NCI-H2171 treated with DMSO at 0.1 percent for 48 hours (cell line): ENCODE results near the gene TSPAN4.

ENCODE experiments used
- DNase-seq: peaks from one replicate; lab custom pipeline; 2025; lab: John Stamatoyannopoulos, UW

TSPAN4 gene

DNA sequence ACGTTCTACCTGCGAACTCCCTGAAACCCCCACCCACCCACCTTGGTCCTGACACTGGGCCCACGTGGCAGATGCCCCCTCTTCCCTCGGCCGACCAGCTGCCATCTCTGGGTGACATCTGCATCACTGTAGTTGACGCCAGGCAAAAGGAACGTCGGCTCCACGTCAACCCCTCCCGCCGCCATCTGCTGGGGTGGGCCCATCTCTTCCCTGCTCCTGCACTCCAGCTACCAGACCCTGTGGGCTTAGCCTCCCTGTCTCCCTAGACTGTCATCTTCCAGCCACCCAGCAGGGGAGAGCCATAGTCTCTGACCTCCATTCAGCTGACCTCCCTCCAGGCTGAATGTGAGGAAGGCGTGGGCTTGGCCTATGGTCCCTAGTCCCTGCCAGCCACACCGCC, 46.6 kb downstream of the TSPAN4 start:
- peak; percentile 76 for DNase-seq

DNA sequence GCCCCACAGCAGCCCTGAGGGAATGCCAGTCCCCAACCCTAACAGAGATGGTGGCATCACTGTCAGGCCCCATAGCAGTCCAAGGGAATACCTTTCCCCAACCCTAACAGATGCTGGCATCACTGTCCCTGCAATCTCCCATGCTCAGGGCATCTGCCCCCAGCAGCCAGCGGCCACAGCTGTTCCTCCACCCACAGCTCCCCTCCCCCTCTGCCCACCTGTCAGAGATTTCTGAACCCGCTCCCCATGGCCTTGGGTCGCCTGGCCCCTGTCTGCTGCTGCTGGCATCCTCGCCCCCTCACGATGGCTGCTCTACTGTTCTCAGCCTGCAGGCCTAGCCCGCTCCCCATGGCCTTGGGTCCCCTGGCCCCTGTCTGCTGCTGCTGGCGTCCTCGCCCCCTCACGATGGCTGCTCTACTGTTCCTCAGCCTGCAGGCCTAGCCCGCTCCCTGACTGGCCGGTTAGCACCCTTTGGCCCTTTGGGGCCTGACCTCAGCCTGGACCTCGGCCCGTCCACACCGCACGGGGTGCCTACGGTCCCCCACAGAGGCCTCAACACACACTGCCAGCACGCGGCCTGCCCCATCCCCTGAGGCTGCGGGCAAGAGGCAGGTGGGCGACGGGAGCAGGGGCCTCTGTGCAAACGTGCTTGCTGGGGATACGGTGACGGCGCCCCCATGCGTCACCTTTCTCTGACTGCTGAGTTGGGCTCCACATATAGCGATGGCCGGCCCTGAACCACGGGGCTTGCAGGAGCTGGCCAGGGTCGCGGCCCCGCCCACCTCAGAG, 47.2 kb downstream of the TSPAN4 start:
- DNase-seq = peak; percentile 52

GRCh38 chr11:890794-891540, 48.3 kb downstream of the TSPAN4 start:
- peak; percentile 51 for DNase-seq

GRCh38 chr11:893008-893654, 50.5 kb downstream of the TSPAN4 start:
- no peak for DNase-seq

DNA sequence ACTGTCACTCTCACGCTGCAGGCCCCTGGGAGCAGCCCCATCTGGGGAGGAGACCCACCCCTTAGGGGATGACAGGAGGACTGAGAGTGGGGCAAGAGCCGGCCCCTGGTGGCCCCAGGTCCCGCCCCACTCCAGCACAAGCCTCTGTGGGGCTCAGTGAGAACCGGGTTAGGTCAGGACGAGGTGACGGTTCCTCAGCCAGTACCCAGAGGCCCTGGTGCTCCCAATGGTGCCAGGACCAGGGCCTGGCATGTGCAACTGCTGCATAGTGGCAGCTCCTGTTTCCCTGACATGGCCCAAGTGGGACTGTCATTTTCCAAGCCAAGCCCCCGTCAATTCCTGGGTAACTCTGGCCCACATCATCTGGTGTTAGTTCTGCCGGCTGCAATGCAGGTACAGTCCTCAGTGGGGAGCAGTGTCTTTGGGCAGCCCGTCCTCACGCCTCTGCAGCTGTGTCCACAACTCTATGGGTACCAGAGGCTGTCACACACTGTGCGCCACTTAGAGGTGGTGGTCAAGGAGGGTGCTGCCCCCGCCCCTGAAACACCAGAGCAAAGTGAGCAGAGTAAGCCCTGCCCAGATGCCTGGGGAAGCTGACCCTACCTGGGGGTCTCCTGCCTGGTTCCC, 52.0 kb downstream of the TSPAN4 start:
- DNase-seq = no peak

DNA sequence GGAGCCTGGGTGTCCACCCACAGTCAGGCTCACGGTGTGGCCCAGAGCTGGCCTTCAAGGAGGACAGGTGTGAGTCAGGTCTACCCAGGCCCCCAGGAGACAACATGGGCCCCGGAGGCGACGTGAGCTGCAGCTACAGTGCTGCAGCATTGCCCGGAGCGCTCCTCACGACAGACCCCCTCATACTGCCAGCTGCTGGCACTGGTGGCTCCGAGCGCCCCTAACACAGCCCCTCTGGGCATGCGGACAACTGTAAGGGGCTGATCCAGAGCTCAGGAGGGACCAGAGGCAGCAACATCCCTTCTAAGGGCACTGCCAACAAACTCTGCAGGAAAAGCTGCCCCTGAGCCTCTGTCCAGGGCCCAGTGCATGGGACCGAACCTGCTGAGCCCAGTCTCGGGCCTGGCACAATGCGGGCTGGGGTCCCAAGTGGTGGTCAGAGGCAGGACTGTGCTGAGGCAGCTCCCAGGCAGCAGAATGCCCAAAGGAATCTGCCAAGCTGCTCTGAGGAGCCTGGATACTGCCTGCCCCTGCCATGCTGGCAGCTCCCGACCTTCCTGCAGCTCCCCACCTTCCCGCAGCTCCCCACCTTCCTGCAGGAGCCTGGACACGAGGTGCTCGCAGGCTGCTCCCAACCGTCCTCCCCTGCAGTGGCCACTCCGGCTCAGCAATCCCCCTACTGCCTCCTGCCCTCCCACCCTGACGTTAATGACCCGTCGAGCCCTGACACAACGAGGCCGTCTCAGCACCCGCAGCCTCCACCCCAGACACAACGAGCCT, 52.9 kb downstream of the TSPAN4 start:
- DNase-seq = no peak

GRCh38 chr11:897253-898142, 54.8 kb downstream of the TSPAN4 start:
- no peak for DNase-seq

- DNase-seq = peak; percentile 8
Measured at GRCh38 chr11:898143-898511, 55.5 kb downstream of the TSPAN4 start.

DNA sequence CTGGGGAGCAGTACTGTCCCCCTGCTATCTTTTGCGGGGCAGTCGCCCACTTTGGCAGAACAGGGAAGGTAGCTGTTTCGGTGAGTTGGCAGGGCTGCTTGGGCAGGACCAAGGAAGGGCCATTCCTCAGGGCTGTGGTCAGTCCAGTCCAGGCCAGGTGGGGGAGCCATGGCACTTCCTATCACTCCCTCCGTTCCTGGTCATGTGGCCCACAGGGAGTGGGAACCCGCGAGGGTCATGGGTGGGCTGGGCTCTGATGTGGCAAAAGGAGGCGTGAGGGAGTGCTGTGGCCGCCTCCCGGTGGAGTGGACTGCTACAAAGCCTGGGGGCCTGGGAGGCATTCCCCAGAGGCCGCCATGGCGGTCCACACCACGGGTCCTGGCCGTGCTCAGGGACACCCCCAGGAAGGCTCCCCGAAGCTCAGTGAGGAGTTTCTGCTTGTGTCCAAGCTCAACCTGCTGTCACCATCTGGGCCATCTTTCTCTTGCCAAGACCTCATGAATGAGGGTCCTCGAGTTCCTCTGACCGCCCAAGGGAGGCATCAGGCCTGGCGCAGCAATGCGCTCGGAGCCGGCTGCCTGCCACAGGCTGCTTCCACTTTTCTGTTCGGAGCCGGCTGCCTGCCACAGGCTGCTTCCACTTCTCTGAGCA, 56.0 kb downstream of the TSPAN4 start:
- no peak for DNase-seq

GRCh38 chr11:899724-900123, 57.1 kb downstream of the TSPAN4 start:
- DNase-seq = no peak

- no peak for DNase-seq
Measured at GRCh38 chr11:900545-900944, 57.9 kb downstream of the TSPAN4 start.

DNA sequence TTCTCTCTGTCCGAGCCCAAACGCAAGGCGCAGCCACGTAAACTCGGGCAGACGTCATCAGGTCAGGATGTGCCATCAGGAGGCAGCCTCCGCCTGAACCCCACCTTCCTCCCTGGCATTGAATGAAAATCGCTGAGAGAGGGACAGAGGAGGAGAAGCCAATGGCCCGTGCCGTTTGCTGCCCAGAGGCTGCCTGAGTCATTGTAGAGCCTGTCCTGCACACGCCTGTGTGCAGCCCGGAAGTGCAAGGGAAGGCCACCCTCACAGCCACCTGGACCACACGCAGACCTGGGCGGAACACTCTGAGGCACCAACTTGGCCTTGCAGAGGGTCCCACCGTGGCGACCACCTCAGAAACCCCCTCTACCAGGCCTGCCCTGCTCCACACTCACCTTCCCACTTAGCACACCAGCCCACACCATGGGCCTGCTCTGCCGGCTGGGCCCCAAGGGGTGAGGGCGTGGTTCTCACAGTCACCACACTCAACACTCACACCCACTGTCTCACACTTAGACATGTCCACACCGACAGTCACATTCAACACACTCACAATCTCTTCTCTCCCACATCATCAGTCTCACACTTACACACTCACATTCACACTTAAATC, 58.9 kb downstream of the TSPAN4 start:
- no peak for DNase-seq

DNA sequence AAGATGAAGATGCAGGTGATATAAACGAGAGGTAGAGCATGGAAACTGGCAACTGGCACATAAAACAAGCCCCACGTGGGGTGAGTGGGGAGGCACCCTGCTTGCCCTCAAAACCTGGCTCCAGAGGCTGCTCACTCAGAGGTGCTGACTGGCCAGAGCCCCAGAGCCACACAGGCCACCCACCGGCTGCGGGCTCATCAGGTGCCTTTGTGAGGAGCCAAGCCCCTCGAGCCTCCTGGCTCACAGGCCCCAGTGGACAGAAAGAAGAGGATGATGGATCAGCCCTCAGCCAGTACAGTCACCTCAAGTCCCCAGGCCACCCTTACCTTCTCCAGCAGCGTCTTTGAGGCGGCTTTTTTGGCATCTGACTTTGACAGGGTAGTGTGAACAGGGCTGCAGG, 61.7 kb downstream of the TSPAN4 start:
- DNase-seq = no peak

DNA sequence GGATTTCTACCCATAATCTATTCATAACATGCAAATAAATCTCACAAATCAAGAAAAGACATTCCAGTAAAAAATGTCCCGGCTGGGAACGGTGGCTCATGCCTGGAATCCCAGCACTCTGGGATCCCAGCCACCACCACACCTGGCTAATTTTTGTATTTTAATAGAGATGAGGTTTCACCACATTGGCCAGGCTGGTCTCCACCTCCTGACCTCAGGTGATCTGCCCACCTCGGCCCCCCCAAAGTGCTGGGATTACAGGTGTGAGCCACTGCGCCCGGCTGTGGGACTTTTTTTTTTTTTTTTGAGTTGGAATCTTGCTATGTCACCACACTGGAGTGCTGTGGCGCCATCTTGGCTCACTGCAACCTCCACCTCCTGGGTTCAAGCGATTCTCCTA, 63.3 kb downstream of the TSPAN4 start:
- DNase-seq = no peak

DNA sequence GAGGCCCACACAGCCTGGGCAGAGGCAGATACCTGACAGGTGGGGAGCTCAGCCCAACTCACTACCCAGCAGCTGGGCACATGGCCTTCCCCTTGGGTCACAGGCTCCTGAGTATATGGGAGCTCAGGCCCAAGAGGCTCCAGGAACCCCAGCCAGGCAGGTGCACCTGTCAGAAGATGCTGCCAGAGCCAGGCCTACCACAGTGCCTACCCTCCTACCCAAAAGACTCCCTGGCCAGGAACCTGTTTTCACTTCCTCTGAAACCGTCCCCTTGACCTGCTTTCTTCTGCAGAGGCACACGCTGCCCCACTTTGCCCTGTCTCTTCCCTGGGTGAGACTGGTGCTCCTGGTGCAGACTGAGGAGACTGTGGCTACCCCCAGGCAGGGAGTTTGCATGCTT, 65.0 kb downstream of the TSPAN4 start:
- no peak for DNase-seq

DNA sequence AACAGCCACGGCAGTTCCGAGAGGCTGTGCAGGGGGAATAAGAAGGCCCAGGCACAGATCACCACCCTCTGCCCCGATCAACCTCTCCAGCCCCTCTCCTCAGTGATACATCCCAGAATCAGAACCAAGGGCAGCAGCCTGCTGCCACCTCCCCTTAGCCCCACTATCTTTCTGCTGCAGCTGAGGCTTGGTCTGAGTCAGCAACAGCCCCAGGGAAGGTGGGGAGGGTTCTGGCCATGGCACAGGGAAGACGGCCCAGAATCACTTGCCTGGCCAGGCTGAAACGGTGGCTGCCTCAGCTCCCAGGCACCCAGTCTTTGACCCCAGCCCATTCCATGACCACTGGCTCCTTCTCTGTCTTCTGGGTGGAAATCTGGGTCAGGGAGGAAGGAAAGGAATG, 65.6 kb downstream of the TSPAN4 start:
- DNase-seq = no peak

GRCh38 chr11:909406-909805, 66.8 kb downstream of the TSPAN4 start:
- no peak for DNase-seq

GRCh38 chr11:910044-910588, 67.5 kb downstream of the TSPAN4 start:
- no peak for DNase-seq

- DNase-seq = peak; percentile 62
Measured at GRCh38 chr11:910589-911030, 68.0 kb downstream of the TSPAN4 start, which contains the start of gene CHID1. Gene CHID1 (minus strand): TSS chr11:910810. CDS start chr11:904816, 5,994 bp downstream.
